ENCODE results near the gene RTF1.
A peak's percentile ranks its signal among the peaks of the same experiment; 100 is the strongest.

DNA sequence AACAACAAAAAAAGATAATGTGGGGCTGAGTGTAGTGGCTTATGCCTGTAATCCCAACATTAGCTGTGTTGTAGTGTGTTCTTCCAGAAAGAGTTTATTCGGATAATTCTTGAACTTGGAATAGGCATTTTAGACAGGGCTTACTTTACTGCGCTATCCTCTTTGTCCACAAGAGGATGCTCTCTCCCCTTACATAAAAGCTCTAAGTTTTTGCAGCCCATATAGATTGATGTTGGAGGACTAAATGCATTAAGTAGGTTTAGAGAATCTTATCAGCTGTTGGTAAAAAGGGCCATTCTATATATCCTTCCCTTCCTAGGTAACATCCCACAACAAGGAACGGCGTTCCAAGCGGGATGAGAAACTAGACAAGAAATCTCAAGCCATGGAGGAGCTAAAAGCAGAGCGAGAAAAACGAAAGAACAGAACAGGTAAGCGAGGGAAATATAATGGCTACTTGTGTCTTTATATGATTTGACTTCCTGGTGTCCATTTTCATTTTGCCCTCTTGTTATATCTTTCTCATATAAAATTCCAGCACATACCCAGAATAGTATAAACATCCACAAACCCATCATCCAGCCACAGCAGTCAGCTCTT lies 49.0 kb downstream of the RTF1 start:
- TF ChIP-seq, protein P1, sequence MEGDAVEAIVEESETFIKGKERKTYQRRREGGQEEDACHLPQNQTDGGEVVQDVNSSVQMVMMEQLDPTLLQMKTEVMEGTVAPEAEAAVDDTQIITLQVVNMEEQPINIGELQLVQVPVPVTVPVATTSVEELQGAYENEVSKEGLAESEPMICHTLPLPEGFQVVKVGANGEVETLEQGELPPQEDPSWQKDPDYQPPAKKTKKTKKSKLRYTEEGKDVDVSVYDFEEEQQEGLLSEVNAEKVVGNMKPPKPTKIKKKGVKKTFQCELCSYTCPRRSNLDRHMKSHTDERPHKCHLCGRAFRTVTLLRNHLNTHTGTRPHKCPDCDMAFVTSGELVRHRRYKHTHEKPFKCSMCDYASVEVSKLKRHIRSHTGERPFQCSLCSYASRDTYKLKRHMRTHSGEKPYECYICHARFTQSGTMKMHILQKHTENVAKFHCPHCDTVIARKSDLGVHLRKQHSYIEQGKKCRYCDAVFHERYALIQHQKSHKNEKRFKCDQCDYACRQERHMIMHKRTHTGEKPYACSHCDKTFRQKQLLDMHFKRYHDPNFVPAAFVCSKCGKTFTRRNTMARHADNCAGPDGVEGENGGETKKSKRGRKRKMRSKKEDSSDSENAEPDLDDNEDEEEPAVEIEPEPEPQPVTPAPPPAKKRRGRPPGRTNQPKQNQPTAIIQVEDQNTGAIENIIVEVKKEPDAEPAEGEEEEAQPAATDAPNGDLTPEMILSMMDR (IDR thresholded peaks at IDR 0.05; ENCODE audit: extremely low read depth in 1 of 2, insufficient read depth in 1 of 2, low read depth in 1 of 2, low read length in 2 of 2), result peak; percentile 79 to 89
- TF ChIP-seq EZH2 (IDR thresholded peaks at IDR 0.05; ENCODE audit: borderline replicate concordance, low read depth, low read length, severe bottlenecking), result no peak

Measured in endothelial cell of umbilical vein (primary cell).